Upper lobe of left lung (tissue), 6 donors: Measurements from ENCODE around the gene GPR62. TPM values are rescaled to one million over a fixed set of nuclear protein-coding genes. Genes with fewer than 3 reads are reported as not detected.

Experiments
- ATAC-seq, 2 donors: fragments of 200-7000 bp; cut with Tn5 transposase; one replicate each; pipeline ENCODE4 v1.9.1; 2022; ENCODE audit warnings: mild to moderate bottlenecking in 2 of 2, moderate library complexity in 2 of 2; ENCODE audit not compliant: low FRiP score in 2 of 2
- DNase-seq, 2 donors: peaks; one replicate each; pipeline ENCODE4 v3.0.0-alpha.2; 2019 to 2020
- H3K27ac ChIP-seq, 4 donors: fragments of 200-600 bp; sonication (generic); one replicate each; pipeline ENCODE4 v1.5.1; 2016 to 2019
- H3K27me3 ChIP-seq, 4 donors: fragments of 200-600 bp; sonication (generic); one replicate each; pipeline ENCODE4 v1.5.1; 2017 to 2019
- H3K36me3 ChIP-seq, 4 donors: fragments of 200-600 bp; sonication (generic); one replicate each; pipeline ENCODE4 v1.5.1; 2016 to 2019
- H3K4me1 ChIP-seq, 4 donors: fragments of 200-600 bp; sonication (generic); one replicate each; pipeline ENCODE4 v1.5.1; 2018 to 2019
- H3K4me3 ChIP-seq, 4 donors: fragments of 200-600 bp; sonication (generic); one replicate each; pipeline ENCODE4 v1.5.1; 2017 to 2019; ENCODE audit warnings: mild to moderate bottlenecking in 2 of 4, moderate library complexity in 1 of 4
- H3K9me3 ChIP-seq, 4 donors: fragments of 200-600 bp; sonication (generic); one replicate each; pipeline ENCODE4 v1.5.1; 2018 to 2019
- EP300 ChIP-seq, 4 donors: sonication (generic); formaldehyde crosslinking; IDR thresholded peaks; one replicate each; pipeline ENCODE4 v1.5.1; 2017; ENCODE audit warnings: antibody characterized with exemption in 4 of 4, control low read depth in 2 of 4
- POLR2A ChIP-seq, 4 donors: fragments of 450-650 bp; IDR thresholded peaks; one replicate each; pipeline ENCODE4 v1.5.1; 2016 to 2017; ENCODE audit warnings: antibody characterized with exemption in 4 of 4, mild to moderate bottlenecking in 2 of 4
- POLR2AphosphoS5 ChIP-seq, 2 donors: sonication (generic); formaldehyde crosslinking; IDR thresholded peaks; one replicate each; pipeline ENCODE4 v1.5.1; 2017; ENCODE audit warnings: antibody characterized with exemption in 2 of 2
- WGBS, 2 donors: methylation state at CpG; one replicate each; pipeline ENCODE4 v1.1.5; 2017 to 2018; 5-methylcytosine and 5-hydroxymethylcytosine counted together
- total RNA-seq, 6 donors: library from RNA; depleted of rRNA in 4 of 6; stranded (reverse); fragments of >200 nt in 4 of 6; gene quantifications; one replicate each; pipeline versions ENCODE4 v1.1.0 to v1.2.1, GENCODE V29; 2016 to 2021
- TF ChIP-seq, protein P1 (sequence below), 6 experiments: fragments of 450-650 bp in 4 of 6; fragments of 200-600 bp in 2 of 6; sonication (generic) in 2 of 6; IDR thresholded peaks; one replicate each; pipeline ENCODE4 v1.5.1; 2016 to 2019; ENCODE audit warnings: antibody characterized with exemption in 6 of 6
- donor health status: DM: no; HTN: no; CAD: no; lungs with moderate emphysema.
- donor health status: DM: no; HTN: yes; CAD: no; lungs with severe emphysema.

Gene GPR62
- total RNA-seq, 6 donors from 2014 or later = not detected

- 66 to 78% methylated on average over 3 of the region's 3 CpGs for WGBS, 2 donors
- Histone ChIP-seq H3K4me1 (peaks cover 6 to 18% (median 10%) of the 10 kb centered on the region in 4 donors), H3K36me3 (peaks cover 0 to 7% (median 3%) of the 10 kb centered on the region in 4 donors), H3K9me3 (no peaks in the 10 kb centered on the region), H3K27me3 (peaks cover 0 to 9% (median 0%) of the 10 kb centered on the region in 4 donors), H3K4me3 (no peak overlapping the region), H3K27ac (no peak overlapping the region)
- DNase-seq (no peak), ATAC-seq (peak in 1 of 2 donors; percentile 44)
- TF ChIP-seq POLR2AphosphoS5 (IDR thresholded peaks at IDR 0.05) (no peak), POLR2A (IDR thresholded peaks at IDR 0.05) (no peak), EP300 (IDR thresholded peaks at IDR 0.05) (no peak)
- TF ChIP-seq, protein P1, sequence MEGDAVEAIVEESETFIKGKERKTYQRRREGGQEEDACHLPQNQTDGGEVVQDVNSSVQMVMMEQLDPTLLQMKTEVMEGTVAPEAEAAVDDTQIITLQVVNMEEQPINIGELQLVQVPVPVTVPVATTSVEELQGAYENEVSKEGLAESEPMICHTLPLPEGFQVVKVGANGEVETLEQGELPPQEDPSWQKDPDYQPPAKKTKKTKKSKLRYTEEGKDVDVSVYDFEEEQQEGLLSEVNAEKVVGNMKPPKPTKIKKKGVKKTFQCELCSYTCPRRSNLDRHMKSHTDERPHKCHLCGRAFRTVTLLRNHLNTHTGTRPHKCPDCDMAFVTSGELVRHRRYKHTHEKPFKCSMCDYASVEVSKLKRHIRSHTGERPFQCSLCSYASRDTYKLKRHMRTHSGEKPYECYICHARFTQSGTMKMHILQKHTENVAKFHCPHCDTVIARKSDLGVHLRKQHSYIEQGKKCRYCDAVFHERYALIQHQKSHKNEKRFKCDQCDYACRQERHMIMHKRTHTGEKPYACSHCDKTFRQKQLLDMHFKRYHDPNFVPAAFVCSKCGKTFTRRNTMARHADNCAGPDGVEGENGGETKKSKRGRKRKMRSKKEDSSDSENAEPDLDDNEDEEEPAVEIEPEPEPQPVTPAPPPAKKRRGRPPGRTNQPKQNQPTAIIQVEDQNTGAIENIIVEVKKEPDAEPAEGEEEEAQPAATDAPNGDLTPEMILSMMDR (IDR thresholded peaks at IDR 0.05) = no peak
Observed at GRCh38 chr3:51953445-51953844, 1.7 kb upstream of the GPR62 start.

GRCh38 chr3:51954105-51954504, 1.1 kb upstream of the GPR62 start:
- TF ChIP-seq POLR2AphosphoS5 (IDR thresholded peaks at IDR 0.05) (no peak), EP300 (IDR thresholded peaks at IDR 0.05) (no peak), POLR2A (IDR thresholded peaks at IDR 0.05) (no peak)
- TF ChIP-seq, protein P1 (IDR thresholded peaks at IDR 0.05) = no peak
- H3K4me1 ChIP-seq = peaks cover 6 to 18% (median 10%) of the 10 kb centered on the region in 4 donors
- no peak for ATAC-seq
- peaks cover 0 to 9% (median 0%) of the 10 kb centered on the region in 4 donors for H3K27me3 ChIP-seq
- no peak overlapping the region for H3K4me3 ChIP-seq
- DNase-seq = no peak
- no peak overlapping the region for H3K27ac ChIP-seq
- peaks cover 0 to 12% (median 6%) of the 10 kb centered on the region in 4 donors for H3K36me3 ChIP-seq
- no peaks in the 10 kb centered on the region for H3K9me3 ChIP-seq
- WGBS, 2 donors = 69 to 70% methylated on average over 6 of the region's 6 CpGs

DNA sequence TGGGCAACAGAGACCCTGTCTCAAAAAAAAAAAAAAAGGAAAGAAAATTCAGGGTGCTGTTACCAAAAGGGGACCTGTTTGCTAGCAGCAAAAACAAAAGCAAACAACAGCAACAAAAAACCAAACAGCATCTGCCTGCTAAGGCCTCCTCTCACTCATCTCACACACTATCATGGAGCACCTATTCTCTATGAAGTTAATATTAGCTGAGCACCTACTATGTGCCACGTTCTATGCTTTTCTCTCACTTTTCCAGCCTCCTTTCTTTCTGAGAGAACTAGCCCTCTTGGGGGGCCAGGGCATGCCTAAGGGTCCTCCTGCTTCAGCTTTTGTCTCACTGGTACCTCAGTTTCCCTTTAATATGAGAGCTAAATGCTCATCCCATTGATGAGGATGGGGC, 468 bp upstream of the GPR62 start:
- Histone ChIP-seq H3K4me1 (peaks cover 6 to 18% (median 10%) of the 10 kb centered on the region in 4 donors), H3K27ac (no peak overlapping the region), H3K27me3 (peaks cover 0 to 9% (median 0%) of the 10 kb centered on the region in 4 donors), H3K9me3 (no peaks in the 10 kb centered on the region), H3K4me3 (no peak overlapping the region), H3K36me3 (peaks cover 0 to 16% (median 7%) of the 10 kb centered on the region in 4 donors)
- ATAC-seq (no peak), DNase-seq (no peak)
- WGBS, 2 donors = 88 to 91% methylated on average over 1 of the region's 1 CpG
- TF ChIP-seq, protein P1 (IDR thresholded peaks at IDR 0.05) = no peak
- TF ChIP-seq POLR2AphosphoS5 (IDR thresholded peaks at IDR 0.05) = no peak
- no peak for TF ChIP-seq EP300 (IDR thresholded peaks at IDR 0.05)
- no peak for TF ChIP-seq POLR2A (IDR thresholded peaks at IDR 0.05)

GRCh38 chr3:51955893-51956770, 951 bp downstream of the GPR62 start:
- Histone ChIP-seq H3K27ac (peak overlapping the region; percentile 39 to 64 (median 54)), H3K27me3 (peaks cover 0 to 9% (median 0%) of the 10 kb centered on the region in 4 donors), H3K36me3 (peaks cover 0 to 28% (median 14%) of the 10 kb centered on the region in 4 donors), H3K4me1 (peaks cover 6 to 18% (median 10%) of the 10 kb centered on the region in 4 donors), H3K9me3 (no peaks in the 10 kb centered on the region), H3K4me3 (peak overlapping the region in 3 of 4 donors; percentile 31 to 57 (median 54))
- no peak for TF ChIP-seq POLR2A (IDR thresholded peaks at IDR 0.05)
- no peak for TF ChIP-seq EP300 (IDR thresholded peaks at IDR 0.05)
- no peak for TF ChIP-seq POLR2AphosphoS5 (IDR thresholded peaks at IDR 0.05)
- TF ChIP-seq, protein P1 (IDR thresholded peaks at IDR 0.05) = peak; percentile 31 to 90 (median 52)
- 12 to 20% methylated on average over 2 to 21 of the region's 97 CpGs for WGBS, 2 donors
- DNase-seq = peak in 1 of 2 donors; percentile 92
- ATAC-seq = peak; percentile 43 to 85
